GM19397 (cell line): ENCODE data around the gene TYRO3.
"Not testable (repeated sequence)": the region's sequence is repeated elsewhere in the genome, so short reads cannot be mapped to it uniquely, and the experiment has no call there.

Source experiments
- ATAC-seq: cut with Tn5 transposase; IDR thresholded peaks from one replicate; pipeline ENCODE4 v1.9.1; 2021; ENCODE audit warnings: mild to moderate bottlenecking, moderate library complexity; ENCODE audit not compliant: unreplicated experiment

Gene TYRO3

GRCh38 chr15:41553731-41554130, 5.3 kb upstream of the TYRO3 start:
- no peak for ATAC-seq

- ATAC-seq = no peak
Measured at GRCh38 chr15:41554343-41554742, 4.7 kb upstream of the TYRO3 start.

GRCh38 chr15:41554915-41555314, 4.1 kb upstream of the TYRO3 start:
- ATAC-seq = no peak

GRCh38 chr15:41556677-41557076, 2.3 kb upstream of the TYRO3 start:
- no peak for ATAC-seq

- ATAC-seq = no peak
Measured at GRCh38 chr15:41557673-41558399, 1.2 kb upstream of the TYRO3 start.

- no peak for ATAC-seq
Measured at GRCh38 chr15:41559239-41559782, 299 bp downstream of the TYRO3 start.

- ATAC-seq = no peak
Measured at GRCh38 chr15:41560572-41560874, 1.5 kb downstream of the TYRO3 start.

GRCh38 chr15:41561104-41561776, 2.2 kb downstream of the TYRO3 start:
- ATAC-seq = no peak

- no peak for ATAC-seq
Measured at GRCh38 chr15:41561777-41562145, 2.7 kb downstream of the TYRO3 start.

- ATAC-seq = no peak
Measured at GRCh38 chr15:41562244-41562643, 3.2 kb downstream of the TYRO3 start.

- no peak for ATAC-seq
Measured at GRCh38 chr15:41562784-41563198, 3.8 kb downstream of the TYRO3 start.

- no peak for ATAC-seq
Measured at GRCh38 chr15:41564286-41564959, 5.4 kb downstream of the TYRO3 start.

GRCh38 chr15:41564960-41565502, 6.0 kb downstream of the TYRO3 start:
- ATAC-seq = no peak

GRCh38 chr15:41565702-41566101, 6.7 kb downstream of the TYRO3 start:
- no peak for ATAC-seq

- ATAC-seq = no peak
Measured at GRCh38 chr15:41566121-41566885, 7.3 kb downstream of the TYRO3 start.

GRCh38 chr15:41567261-41567660, 8.2 kb downstream of the TYRO3 start:
- ATAC-seq = no peak

GRCh38 chr15:41567862-41568261, 8.8 kb downstream of the TYRO3 start:
- no peak for ATAC-seq

GRCh38 chr15:41568350-41569017, 9.5 kb downstream of the TYRO3 start:
- ATAC-seq = no peak

- ATAC-seq = not testable (repeated sequence)
Measured at GRCh38 chr15:41569232-41569631, 10.2 kb downstream of the TYRO3 start.

- no peak for ATAC-seq
Measured at GRCh38 chr15:41570764-41571163, 11.8 kb downstream of the TYRO3 start.
